Transverse colon (tissue), 3 donors: Measurements from ENCODE around the gene TMC2.

Source experiments
- EP300 ChIP-seq: sonication (generic); formaldehyde crosslinking; IDR thresholded peaks from one replicate; pipeline ENCODE4 v1.6.1; 2017; ENCODE audit warnings: antibody characterized with exemption, low read depth
- POLR2A ChIP-seq: fragments of 450-650 bp; IDR thresholded peaks from one replicate; pipeline ENCODE4 v1.6.1; 2016; ENCODE audit warnings: antibody characterized with exemption, mild to moderate bottlenecking, moderate library complexity
- TF ChIP-seq, protein P1 (sequence below), 5 experiments: fragments of 200-600 bp in 3 of 5; fragments of 450-650 bp in 2 of 5; sonication (generic) in 3 of 5; IDR thresholded peaks; 1 replicate in 2 of 5; 2 replicates in 3 of 5; pipeline ENCODE4 v1.5.1; 2016 to 2017; ENCODE audit warnings: antibody characterized with exemption in 5 of 5, inconsistent platforms in 3 of 5, mild to moderate bottlenecking in 2 of 5, moderate library complexity in 1 of 5

DNA sequence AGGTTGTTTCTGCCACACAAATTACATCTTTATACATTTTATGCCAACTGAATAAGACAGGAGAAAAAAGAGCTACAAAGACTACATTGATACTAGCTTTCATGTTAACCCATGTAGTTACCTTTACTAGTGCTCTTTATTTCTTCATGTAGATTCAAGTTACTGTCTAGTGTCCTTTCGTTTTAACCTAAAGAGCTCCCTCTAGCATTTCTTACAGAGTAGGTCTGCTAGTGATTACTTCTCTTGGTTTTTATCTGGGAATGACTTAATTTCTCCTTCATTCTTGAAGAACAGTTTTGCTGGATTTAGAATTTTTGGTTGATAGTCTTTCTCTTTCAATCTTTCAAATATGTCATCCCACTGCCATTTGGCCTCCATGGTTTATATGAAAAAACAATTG, 94.9 kb downstream of the TMC2 start:
- TF ChIP-seq, protein P1, sequence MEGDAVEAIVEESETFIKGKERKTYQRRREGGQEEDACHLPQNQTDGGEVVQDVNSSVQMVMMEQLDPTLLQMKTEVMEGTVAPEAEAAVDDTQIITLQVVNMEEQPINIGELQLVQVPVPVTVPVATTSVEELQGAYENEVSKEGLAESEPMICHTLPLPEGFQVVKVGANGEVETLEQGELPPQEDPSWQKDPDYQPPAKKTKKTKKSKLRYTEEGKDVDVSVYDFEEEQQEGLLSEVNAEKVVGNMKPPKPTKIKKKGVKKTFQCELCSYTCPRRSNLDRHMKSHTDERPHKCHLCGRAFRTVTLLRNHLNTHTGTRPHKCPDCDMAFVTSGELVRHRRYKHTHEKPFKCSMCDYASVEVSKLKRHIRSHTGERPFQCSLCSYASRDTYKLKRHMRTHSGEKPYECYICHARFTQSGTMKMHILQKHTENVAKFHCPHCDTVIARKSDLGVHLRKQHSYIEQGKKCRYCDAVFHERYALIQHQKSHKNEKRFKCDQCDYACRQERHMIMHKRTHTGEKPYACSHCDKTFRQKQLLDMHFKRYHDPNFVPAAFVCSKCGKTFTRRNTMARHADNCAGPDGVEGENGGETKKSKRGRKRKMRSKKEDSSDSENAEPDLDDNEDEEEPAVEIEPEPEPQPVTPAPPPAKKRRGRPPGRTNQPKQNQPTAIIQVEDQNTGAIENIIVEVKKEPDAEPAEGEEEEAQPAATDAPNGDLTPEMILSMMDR (IDR thresholded peaks at IDR 0.05): no peak
- TF ChIP-seq EP300 (no peak), POLR2A (no peak)
